OCI-LY7 (cell line): ENCODE measurements around the gene MRPL53.

Experiments
- EZH2phosphoT487 ChIP-seq: fragments of 200-600 bp; sonication (generic); IDR thresholded peaks from 2 replicates; pipeline ENCODE4 v1.6.1; 2018; ENCODE audit warnings: low read depth, borderline replicate concordance, mild to moderate bottlenecking, mixed run types, antibody characterized with exemption, low read length, moderate library complexity, mixed read lengths
- TF ChIP-seq, protein P1 (sequence below): fragments of 200-600 bp; sonication (generic); conservative IDR thresholded peaks from 2 replicates; pipeline ENCODE4 v1.5.1; 2014; ENCODE audit warnings: mild to moderate bottlenecking, antibody characterized with exemption, low read length, moderate library complexity, mixed read lengths

DNA sequence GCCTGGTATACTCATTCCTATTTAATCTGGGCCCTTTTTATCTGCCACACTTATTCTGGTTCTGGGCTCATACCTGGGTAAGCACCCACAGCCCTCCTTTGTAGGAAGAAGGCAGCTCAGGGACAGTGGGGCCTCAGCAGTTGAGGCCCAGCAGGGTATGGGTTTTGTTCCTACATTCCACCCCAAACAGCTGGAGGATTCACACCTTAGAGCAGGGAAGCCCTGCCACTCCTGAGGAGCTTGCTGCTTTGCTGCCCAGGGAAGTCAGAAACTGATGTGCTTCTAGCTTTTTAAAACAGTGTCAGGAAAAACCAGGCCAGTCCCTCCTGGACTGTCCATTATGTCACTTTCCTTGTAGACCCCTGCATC is 28.1 kb upstream of the MRPL53 start:
- TF ChIP-seq, protein P1, sequence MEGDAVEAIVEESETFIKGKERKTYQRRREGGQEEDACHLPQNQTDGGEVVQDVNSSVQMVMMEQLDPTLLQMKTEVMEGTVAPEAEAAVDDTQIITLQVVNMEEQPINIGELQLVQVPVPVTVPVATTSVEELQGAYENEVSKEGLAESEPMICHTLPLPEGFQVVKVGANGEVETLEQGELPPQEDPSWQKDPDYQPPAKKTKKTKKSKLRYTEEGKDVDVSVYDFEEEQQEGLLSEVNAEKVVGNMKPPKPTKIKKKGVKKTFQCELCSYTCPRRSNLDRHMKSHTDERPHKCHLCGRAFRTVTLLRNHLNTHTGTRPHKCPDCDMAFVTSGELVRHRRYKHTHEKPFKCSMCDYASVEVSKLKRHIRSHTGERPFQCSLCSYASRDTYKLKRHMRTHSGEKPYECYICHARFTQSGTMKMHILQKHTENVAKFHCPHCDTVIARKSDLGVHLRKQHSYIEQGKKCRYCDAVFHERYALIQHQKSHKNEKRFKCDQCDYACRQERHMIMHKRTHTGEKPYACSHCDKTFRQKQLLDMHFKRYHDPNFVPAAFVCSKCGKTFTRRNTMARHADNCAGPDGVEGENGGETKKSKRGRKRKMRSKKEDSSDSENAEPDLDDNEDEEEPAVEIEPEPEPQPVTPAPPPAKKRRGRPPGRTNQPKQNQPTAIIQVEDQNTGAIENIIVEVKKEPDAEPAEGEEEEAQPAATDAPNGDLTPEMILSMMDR: no peak
- no peak for TF ChIP-seq EZH2phosphoT487
